Stomach smooth muscle (tissue), 2 donors: ENCODE data around the gene PROK1.

Experiments used
- H3K27ac ChIP-seq: one replicate; pipeline ENCODE4 v1.7.0; 2013; ENCODE audit warnings: mild to moderate bottlenecking, low read length, inconsistent platforms
- H3K27me3 ChIP-seq, 2 donors: one replicate each; pipeline ENCODE4 v1.7.0; 2013; ENCODE audit warnings: low read length in 2 of 2; ENCODE audit not compliant: insufficient read depth in 2 of 2, control insufficient read depth in 1 of 2
- H3K36me3 ChIP-seq, 2 donors: one replicate each; pipeline ENCODE4 v1.7.0; 2013; ENCODE audit warnings: low read length in 2 of 2; ENCODE audit not compliant: control insufficient read depth in 2 of 2, insufficient read depth in 2 of 2
- H3K4me1 ChIP-seq: one replicate; pipeline ENCODE4 v1.7.0; 2013; ENCODE audit warnings: low read length; ENCODE audit not compliant: control insufficient read depth, insufficient read depth
- H3K4me3 ChIP-seq, 2 donors: one replicate each; pipeline ENCODE4 v1.7.0; 2013; ENCODE audit warnings: low read length in 2 of 2
- H3K9ac ChIP-seq, 2 donors: one replicate each; pipeline ENCODE4 v1.7.0; 2013; ENCODE audit warnings: low read length in 2 of 2, mild to moderate bottlenecking in 1 of 2
- H3K9me3 ChIP-seq, 2 donors: one replicate each; pipeline ENCODE4 v1.7.0; 2013; ENCODE audit warnings: low read length in 2 of 2; ENCODE audit not compliant: control insufficient read depth in 2 of 2
- donor health status: healthy.
- donor health status: Pancreatic carcinoma.

The PROK1 gene

DNA sequence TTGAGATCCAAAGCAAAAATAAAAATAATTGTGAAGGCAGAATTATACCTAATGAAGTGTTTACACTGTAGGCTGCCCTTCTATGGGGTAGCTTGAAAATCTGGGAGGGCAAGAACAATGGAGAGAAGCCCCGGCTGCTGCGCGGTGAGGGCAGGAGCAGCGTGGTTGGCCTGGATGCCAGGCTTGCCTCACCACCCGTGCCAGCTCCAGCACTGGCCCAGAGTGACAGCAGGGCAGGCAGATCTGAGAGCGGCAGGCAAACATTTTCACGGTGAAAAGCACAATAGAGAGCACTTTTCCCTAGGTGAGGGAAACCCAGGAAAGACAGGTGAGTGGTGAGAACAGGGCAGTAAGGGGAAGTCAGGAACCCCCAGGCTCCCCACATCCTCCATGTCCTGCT, 1.4 kb downstream of the PROK1 start:
- Histone ChIP-seq H3K9ac (no peak overlapping the region), H3K27me3 (peaks cover 3 to 27% of the 10 kb centered on the region in 2 donors), H3K4me3 (no peak overlapping the region), H3K4me1 (no peaks in the 10 kb centered on the region), H3K9me3 (no peaks in the 10 kb centered on the region), H3K36me3 (no peaks in the 10 kb centered on the region), H3K27ac (no peak overlapping the region)

DNA sequence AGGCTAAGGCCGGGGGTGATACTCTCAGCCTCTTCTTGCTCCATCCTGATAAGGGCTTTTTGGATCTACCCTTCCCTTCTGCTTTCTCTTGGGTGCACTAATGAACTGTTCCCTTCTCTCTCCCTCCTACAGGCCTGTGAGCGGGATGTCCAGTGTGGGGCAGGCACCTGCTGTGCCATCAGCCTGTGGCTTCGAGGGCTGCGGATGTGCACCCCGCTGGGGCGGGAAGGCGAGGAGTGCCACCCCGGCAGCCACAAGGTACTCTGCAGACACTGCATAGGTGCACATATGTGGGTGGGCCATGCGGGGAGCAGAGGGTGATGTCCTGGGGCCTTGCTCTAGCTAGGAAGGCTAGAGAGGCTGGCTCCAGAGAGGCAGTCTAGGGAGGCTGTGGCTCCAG, 2.9 kb downstream of the PROK1 start:
- peaks cover 3 to 27% of the 10 kb centered on the region in 2 donors for H3K27me3 ChIP-seq
- H3K27ac ChIP-seq, result no peak overlapping the region

DNA sequence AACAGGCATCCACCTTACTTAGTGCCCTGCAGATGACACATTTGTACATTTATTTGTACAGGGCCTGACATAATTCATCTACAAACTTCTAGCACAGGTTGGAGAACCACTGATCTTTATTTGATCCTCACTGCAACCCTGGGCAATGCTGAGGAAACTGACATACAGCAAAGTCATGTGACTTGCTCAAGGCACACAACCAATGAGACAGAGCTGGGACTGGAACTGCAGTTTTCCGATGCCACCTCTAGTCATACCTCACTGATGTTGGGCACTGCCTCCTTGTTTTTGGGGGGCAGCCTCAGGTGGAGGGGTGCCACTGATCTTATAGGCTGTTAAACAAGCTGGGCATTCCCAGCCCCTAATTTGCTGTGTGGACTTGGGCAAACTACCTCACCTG, 3.4 kb downstream of the PROK1 start:
- no peak overlapping the region for H3K4me3 ChIP-seq
- peaks cover 3 to 27% of the 10 kb centered on the region in 2 donors for H3K27me3 ChIP-seq
- no peaks in the 10 kb centered on the region for H3K4me1 ChIP-seq
- H3K27ac ChIP-seq, result no peak overlapping the region
- no peaks in the 10 kb centered on the region for H3K36me3 ChIP-seq
- no peaks in the 10 kb centered on the region for H3K9me3 ChIP-seq
- H3K9ac ChIP-seq, result no peak overlapping the region

More for the DNA sequence above, 2.9 kb downstream of the PROK1 start:
- Histone ChIP-seq H3K36me3 (no peaks in the 10 kb centered on the region), H3K4me1 (no peaks in the 10 kb centered on the region), H3K4me3 (no peak overlapping the region), H3K9ac (no peak overlapping the region), H3K9me3 (no peaks in the 10 kb centered on the region)

DNA sequence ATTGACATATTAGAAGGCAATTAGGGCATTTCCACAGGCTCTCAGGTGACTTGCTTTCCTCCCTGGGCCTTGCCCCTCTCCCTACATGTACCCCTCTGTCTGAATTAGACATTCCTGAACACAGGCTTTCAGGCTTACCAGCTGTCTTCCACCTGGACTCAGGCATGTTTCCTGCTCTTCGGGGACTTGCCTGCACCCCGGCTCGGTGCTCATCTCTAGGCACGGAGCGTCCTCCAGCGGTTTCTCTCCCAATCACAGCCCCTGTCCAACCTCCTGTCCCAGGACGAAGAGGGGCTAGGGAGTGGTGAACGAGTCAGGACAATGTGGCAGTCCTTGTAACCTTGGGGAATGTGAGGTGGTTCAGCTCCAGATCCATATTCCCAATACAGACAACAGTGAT, 4.2 kb downstream of the PROK1 start:
- Histone ChIP-seq H3K27me3 (peaks cover 3 to 26% of the 10 kb centered on the region in 2 donors), H3K4me1 (no peaks in the 10 kb centered on the region), H3K4me3 (no peak overlapping the region), H3K36me3 (no peaks in the 10 kb centered on the region), H3K27ac (no peak overlapping the region), H3K9me3 (no peaks in the 10 kb centered on the region), H3K9ac (no peak overlapping the region)

DNA sequence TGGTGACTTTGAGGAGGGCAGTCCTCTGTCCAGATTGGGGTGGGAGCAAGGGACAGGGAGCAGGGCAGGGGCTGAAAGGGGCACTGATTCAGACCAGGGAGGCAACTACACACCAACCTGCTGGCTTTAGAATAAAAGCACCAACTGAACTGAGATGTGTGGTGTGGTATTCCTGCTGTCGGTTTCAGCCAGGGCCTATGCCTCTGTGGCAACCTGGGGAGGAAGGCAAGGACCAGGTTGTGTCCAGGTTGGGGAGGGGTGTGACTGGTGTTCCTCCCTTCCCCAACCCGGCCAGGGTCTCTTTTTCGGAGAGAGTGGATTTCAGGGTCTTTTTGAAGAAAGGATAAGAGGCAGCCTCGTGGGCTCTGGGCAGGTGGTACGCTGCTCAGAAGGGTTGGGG, 6.3 kb downstream of the PROK1 start:
- peaks cover 3 to 20% of the 10 kb centered on the region in 2 donors for H3K27me3 ChIP-seq
- no peak overlapping the region for H3K27ac ChIP-seq
- no peaks in the 10 kb centered on the region for H3K4me1 ChIP-seq
- H3K4me3 ChIP-seq, result no peak overlapping the region
- no peaks in the 10 kb centered on the region for H3K36me3 ChIP-seq
- H3K9ac ChIP-seq, result no peak overlapping the region
- H3K9me3 ChIP-seq, result no peaks in the 10 kb centered on the region

DNA sequence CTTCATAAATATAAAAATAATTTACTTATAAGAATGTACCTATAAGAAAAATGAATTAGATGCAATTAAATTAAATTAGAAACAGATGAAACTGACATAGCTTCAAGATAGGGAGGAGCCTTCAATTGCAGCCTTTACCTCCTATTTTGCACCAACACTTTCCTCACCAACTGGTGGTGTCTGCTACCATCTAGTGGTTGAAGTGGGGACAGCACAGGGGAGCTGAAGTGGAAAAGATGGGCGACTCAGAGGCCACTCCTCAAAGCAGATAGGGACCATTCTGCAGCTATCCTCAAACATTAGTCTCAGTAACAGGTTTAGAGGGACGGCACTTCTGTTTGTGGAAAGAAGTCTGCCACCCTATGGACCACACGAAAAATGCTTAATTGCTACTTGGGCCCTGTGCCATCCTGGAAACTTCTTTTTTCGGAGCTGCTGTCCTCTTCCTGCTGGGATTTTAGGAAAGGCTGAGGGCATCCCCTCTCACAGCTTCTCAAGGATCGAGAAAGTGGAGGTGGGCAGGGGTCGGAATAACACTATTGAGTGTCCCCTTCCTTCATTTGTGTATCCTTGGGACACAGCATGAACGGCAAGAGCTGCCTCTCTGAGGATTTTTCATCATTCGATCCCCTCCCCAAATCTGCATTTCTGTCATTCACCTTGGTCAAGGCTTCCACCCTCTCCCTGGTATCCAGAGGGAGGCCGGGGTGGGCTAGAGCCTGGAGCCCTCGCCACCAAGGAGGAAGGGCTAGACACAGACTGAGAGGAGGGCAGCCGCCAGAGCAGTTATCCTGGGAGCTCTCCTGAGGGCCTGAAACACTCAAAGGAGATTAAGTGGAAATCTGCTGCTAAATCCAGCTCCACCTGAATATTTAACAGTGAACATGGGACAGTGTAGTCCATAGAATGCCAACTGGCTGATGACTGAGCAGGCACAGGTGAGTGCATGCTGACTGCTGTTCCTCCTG, 9.6 kb downstream of the PROK1 start:
- no peak overlapping the region for H3K9ac ChIP-seq

DNA sequence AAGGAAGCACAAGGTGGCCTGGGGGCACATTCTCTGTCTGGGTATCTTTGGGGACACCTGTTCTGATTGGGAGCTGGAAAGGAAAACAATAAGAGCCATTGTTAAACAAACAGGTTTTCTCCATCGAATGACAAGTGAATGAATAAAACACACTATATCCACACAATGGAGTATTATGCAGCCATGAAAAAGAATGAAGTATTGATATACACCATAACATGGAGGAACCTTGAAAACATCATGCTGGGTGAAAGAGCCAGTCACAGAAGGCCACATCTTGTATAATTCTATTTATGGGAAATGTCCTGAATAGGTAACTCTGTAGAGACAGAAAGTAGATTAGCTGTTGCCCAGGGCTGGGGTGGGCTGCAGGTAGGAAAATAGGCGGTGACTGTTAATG, 11.1 kb downstream of the PROK1 start:
- Histone ChIP-seq H3K27ac (no peak overlapping the region), H3K27me3 (no peaks in the 10 kb centered on the region), H3K36me3 (no peaks in the 10 kb centered on the region), H3K4me3 (no peak overlapping the region), H3K9ac (no peak overlapping the region), H3K9me3 (no peaks in the 10 kb centered on the region), H3K4me1 (peaks cover 4% of the 10 kb centered on the region)

More for the DNA sequence above, 9.6 kb downstream of the PROK1 start:
- Histone ChIP-seq H3K27ac (no peak overlapping the region), H3K36me3 (no peaks in the 10 kb centered on the region), H3K9me3 (no peaks in the 10 kb centered on the region), H3K27me3 (peaks cover 0 to 5% of the 10 kb centered on the region in 2 donors), H3K4me3 (no peak overlapping the region), H3K4me1 (peaks cover 4% of the 10 kb centered on the region)

DNA sequence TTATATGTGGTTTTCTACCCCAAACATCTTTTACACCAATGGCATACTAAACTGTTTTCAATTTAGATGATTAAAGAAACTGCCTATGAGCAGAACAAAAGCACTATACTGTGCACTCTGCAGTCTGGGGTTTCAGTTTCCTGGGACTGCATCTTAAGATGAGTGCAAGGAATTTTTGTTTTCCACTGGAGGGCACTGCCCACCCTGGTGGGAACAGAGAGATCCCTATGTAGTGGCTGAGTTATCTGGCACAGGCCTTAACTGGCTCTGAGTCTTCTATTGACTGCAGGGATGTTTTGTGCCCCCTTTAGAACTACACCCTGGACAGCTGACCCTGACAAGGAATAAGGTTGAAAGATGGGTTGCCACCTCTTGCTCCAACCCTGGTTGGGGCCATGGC, 12.0 kb downstream of the PROK1 start:
- Histone ChIP-seq H3K9me3 (no peaks in the 10 kb centered on the region), H3K9ac (no peak overlapping the region), H3K4me3 (no peak overlapping the region), H3K4me1 (peaks cover 4% of the 10 kb centered on the region), H3K36me3 (no peaks in the 10 kb centered on the region), H3K27me3 (no peaks in the 10 kb centered on the region), H3K27ac (no peak overlapping the region)

DNA sequence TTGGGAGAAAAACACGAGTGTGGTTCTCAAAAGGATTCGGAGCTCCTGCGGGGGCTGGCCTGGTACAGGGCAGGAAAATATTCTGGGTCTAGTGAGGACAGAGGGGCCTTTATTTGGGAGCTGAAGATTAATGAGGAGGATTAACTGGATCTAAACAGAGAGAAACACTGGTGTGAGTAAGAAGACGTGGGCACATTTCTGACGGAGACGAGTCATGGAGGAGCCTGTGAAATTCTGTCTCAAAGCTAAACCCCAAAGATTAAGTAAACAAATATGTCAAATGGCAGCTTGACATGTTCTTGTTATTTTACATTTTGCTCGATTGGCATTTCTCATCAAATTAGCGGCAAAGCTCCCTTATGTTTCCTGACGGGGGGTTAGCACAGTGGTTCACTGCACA, 12.8 kb downstream of the PROK1 start:
- H3K9ac ChIP-seq, result no peak overlapping the region
- H3K36me3 ChIP-seq, result no peaks in the 10 kb centered on the region
- H3K9me3 ChIP-seq, result no peaks in the 10 kb centered on the region
- H3K27ac ChIP-seq, result no peak overlapping the region
- H3K4me1 ChIP-seq, result peaks cover 4% of the 10 kb centered on the region
- no peaks in the 10 kb centered on the region for H3K27me3 ChIP-seq
- no peak overlapping the region for H3K4me3 ChIP-seq

DNA sequence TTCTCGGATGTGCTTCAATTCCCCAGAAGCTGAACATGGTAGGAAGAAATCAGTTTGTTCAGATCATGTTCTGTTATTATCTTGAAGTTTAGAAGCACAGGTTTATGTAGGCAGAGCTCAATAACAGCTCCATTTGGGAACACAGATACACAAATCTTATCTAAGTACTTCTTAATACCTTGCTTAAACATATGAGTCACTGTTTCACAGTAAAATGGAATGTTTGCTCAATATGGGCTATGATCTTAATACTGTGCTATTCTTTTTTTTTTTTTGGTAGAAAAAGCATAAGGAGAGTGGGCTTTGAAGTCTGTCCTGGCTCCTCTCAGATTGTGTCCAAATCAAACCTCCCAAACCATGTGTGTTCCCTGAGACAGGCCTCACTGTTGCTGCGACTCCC, 13.4 kb downstream of the PROK1 start:
- H3K27ac ChIP-seq, result no peak overlapping the region
- H3K9me3 ChIP-seq, result no peaks in the 10 kb centered on the region
- H3K9ac ChIP-seq, result no peak overlapping the region
- no peaks in the 10 kb centered on the region for H3K27me3 ChIP-seq
- peaks cover 4% of the 10 kb centered on the region for H3K4me1 ChIP-seq
- H3K4me3 ChIP-seq, result no peak overlapping the region
- no peaks in the 10 kb centered on the region for H3K36me3 ChIP-seq
